ENCODE results near the gene MAB21L4.

- TF ChIP-seq, protein P1, sequence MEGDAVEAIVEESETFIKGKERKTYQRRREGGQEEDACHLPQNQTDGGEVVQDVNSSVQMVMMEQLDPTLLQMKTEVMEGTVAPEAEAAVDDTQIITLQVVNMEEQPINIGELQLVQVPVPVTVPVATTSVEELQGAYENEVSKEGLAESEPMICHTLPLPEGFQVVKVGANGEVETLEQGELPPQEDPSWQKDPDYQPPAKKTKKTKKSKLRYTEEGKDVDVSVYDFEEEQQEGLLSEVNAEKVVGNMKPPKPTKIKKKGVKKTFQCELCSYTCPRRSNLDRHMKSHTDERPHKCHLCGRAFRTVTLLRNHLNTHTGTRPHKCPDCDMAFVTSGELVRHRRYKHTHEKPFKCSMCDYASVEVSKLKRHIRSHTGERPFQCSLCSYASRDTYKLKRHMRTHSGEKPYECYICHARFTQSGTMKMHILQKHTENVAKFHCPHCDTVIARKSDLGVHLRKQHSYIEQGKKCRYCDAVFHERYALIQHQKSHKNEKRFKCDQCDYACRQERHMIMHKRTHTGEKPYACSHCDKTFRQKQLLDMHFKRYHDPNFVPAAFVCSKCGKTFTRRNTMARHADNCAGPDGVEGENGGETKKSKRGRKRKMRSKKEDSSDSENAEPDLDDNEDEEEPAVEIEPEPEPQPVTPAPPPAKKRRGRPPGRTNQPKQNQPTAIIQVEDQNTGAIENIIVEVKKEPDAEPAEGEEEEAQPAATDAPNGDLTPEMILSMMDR (IDR thresholded peaks at IDR 0.05; ENCODE audit: insufficient read depth, low read depth, low read length): no peak
- no peak for TF ChIP-seq EZH2 (IDR thresholded peaks at IDR 0.05; ENCODE audit: insufficient read depth, low read length)
Observed at GRCh38 chr2:240928476-240929363, 32.8 kb upstream of the MAB21L4 start.
